K562 (cell line): ENCODE measurements around the gene CREM. TPM values are rescaled to one million over a fixed set of nuclear protein-coding genes. Genes with fewer than 3 reads are reported as not detected.

ENCODE experiments used
- CHD4 ChIP-seq: fragments of 200-600 bp; sonication (generic); IDR thresholded peaks from 3 replicates; pipeline ENCODE4 v1.6.1; 2012; ENCODE audit warnings: low read depth, mild to moderate bottlenecking, mixed read lengths, low read length, inconsistent platforms; ENCODE audit not compliant: insufficient read depth, insufficient replicate concordance, poor library complexity, severe bottlenecking
- EP300 ChIP-seq: IDR thresholded peaks from 2 replicates; pipeline ENCODE4 v1.6.1; 2012; ENCODE audit warnings: low read length, improper control_type of control experiment
- FOXA3 ChIP-seq, 2 experiments: fragments of 450-650 bp in 1 of 2; sonication (generic) in 1 of 2; formaldehyde crosslinking; IDR thresholded peaks in 1 of 2; conservative IDR thresholded peaks in 1 of 2; 2 replicates each; pipeline versions ENCODE4 v1.4.0 to v1.8.0; 2020 to 2022; ENCODE audit warnings: mild to moderate bottlenecking in 2 of 2, missing genetic modification reagents in 1 of 2
- FOXP1 ChIP-seq: sonication (generic); formaldehyde crosslinking; IDR thresholded peaks from 2 replicates; pipeline ENCODE4 v1.8.0; 2022; ENCODE audit warnings: mild to moderate bottlenecking, missing genetic modification reagents
- MAFF ChIP-seq: IDR thresholded peaks from 2 replicates; pipeline ENCODE4 v1.6.1; 2012; ENCODE audit warnings: low read length, improper control_type of control experiment
- MAFG ChIP-seq: fragments of 450-650 bp; conservative IDR thresholded peaks from 2 replicates; pipeline ENCODE4 v1.6.1; 2016; ENCODE audit warnings: missing genetic modification characterization, missing compliant biosample characterization
- ZKSCAN8 ChIP-seq: fragments of 200-800 bp; sonication (Bioruptor generic); IDR thresholded peaks from 2 replicates; pipeline ENCODE4 v1.6.1; 2016; ENCODE audit warnings: missing genetic modification characterization, missing compliant biosample characterization
- ZNF316 ChIP-seq: fragments of 450-650 bp; IDR thresholded peaks from 2 replicates; pipeline ENCODE4 v1.6.1; 2016
- polyA plus RNA-seq, 8 experiments: library from polyadenylated mRNA; depleted of rRNA in 4 of 8; stranded (reverse) in 5 of 8; unstranded in 3 of 8; fragments of >200 nt; fragmentation: Nextera tagmentation in 2 of 8; fragmentation: Illumina TruSeq in 1 of 8; extraction: Ambion mirVana in 2 of 8; extraction: Trizol in 1 of 8; gene quantifications; 2 replicates each; pipeline versions ENCODE4 v1.2.1 to v1.2.3, GENCODE V29; 2011 to 2014; ENCODE audit warnings: inconsistent platforms in 1 of 8, missing spikeins in 1 of 8
- total RNA-seq, 7 experiments: library from RNA; depleted of rRNA in 6 of 7; stranded (reverse); fragments of >200 nt in 6 of 7; fragmentation: Illumina TruSeq in 2 of 7; extraction: Trizol in 2 of 7; gene quantifications; 2 replicates each; pipeline versions ENCODE4 v1.2.1 to v1.2.3, GENCODE V29; 2011 to 2021; ENCODE audit warnings: low replicate concordance in 1 of 7
- TF ChIP-seq, protein P1 (sequence below): fragments of 450-650 bp; IDR thresholded peaks from 2 replicates; pipeline ENCODE4 v1.6.1; 2018; ENCODE audit not compliant: partially characterized antibody
- TF ChIP-seq, protein P2 (sequence below): fragments of 250-450 bp; sonication (Bioruptor Pico); IDR thresholded peaks from 2 replicates; pipeline ENCODE4 v1.9.0; 2021; ENCODE audit warnings: mild to moderate bottlenecking, inconsistent platforms

Gene CREM
- total and polyA plus RNA-seq, 9 of the 15 experiments (the other 6 are each of a cell fraction or from before 2014, with no cell fraction given) = 39.1 to 70.2 (median 48.3) TPM

DNA sequence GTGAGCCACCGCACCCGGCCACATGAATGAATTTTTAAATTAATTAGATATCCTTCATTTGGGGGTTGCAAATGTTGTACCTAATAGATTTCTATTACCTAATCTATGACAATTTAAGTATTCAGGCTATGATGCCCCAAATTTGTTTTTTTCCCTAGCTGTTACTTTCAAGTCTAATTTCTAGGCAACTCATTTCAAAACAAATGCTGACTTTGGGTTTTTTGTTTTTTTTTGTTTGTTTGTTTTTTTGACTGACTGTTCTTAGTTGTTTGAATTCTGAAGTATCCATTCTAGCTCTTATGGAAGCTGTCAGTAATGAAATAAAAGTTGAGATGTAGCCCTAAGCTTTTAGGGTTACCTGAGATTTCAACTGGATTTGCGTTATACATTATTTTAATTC is 62.3 kb downstream of the CREM start (continued):
- TF ChIP-seq, protein P1, sequence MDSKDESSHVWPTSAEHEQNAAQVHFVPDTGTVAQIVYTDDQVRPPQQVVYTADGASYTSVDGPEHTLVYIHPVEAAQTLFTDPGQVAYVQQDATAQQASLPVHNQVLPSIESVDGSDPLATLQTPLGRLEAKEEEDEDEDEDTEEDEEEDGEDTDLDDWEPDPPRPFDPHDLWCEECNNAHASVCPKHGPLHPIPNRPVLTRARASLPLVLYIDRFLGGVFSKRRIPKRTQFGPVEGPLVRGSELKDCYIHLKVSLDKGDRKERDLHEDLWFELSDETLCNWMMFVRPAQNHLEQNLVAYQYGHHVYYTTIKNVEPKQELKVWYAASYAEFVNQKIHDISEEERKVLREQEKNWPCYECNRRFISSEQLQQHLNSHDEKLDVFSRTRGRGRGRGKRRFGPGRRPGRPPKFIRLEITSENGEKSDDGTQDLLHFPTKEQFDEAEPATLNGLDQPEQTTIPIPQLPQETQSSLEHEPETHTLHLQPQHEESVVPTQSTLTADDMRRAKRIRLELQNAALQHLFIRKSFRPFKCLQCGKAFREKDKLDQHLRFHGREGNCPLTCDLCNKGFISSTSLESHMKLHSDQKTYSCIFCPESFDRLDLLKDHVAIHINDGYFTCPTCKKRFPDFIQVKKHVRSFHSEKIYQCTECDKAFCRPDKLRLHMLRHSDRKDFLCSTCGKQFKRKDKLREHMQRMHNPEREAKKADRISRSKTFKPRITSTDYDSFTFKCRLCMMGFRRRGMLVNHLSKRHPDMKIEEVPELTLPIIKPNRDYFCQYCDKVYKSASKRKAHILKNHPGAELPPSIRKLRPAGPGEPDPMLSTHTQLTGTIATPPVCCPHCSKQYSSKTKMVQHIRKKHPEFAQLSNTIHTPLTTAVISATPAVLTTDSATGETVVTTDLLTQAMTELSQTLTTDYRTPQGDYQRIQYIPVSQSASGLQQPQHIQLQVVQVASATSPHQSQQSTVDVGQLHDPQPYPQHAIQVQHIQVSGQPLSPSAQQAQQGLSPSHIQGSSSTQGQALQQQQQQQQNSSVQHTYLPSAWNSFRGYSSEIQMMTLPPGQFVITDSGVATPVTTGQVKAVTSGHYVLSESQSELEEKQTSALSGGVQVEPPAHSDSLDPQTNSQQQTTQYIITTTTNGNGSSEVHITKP = no peak
- TF ChIP-seq ZNF316 (peak; percentile 86), EP300 (no peak), CHD4 (no peak), FOXP1 (no peak), MAFF (peak; percentile 52; the same call in 1 of the 2 replicates), FOXA3 (CRISPR knock-in tag; conservative IDR thresholded peaks at IDR 0.05 in 1 of 2, IDR thresholded peaks at IDR 0.05 in 1 of 2) (no peak), MAFG (tag) (peak; percentile 41; the same call in 1 of the 2 replicates), ZKSCAN8 (no peak)
- TF ChIP-seq, protein P2, sequence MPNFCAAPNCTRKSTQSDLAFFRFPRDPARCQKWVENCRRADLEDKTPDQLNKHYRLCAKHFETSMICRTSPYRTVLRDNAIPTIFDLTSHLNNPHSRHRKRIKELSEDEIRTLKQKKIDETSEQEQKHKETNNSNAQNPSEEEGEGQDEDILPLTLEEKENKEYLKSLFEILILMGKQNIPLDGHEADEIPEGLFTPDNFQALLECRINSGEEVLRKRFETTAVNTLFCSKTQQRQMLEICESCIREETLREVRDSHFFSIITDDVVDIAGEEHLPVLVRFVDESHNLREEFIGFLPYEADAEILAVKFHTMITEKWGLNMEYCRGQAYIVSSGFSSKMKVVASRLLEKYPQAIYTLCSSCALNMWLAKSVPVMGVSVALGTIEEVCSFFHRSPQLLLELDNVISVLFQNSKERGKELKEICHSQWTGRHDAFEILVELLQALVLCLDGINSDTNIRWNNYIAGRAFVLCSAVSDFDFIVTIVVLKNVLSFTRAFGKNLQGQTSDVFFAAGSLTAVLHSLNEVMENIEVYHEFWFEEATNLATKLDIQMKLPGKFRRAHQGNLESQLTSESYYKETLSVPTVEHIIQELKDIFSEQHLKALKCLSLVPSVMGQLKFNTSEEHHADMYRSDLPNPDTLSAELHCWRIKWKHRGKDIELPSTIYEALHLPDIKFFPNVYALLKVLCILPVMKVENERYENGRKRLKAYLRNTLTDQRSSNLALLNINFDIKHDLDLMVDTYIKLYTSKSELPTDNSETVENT = no peak
